Hepatocyte (in vitro differentiated cells): ENCODE measurements around the gene MAP4. TPM values are rescaled to one million over a fixed set of nuclear protein-coding genes. Genes with fewer than 3 reads are reported as not detected.

Experiments
- DNase-seq: peaks from one replicate; pipeline ENCODE4 v3.0.0-alpha.2; 2016; ENCODE audit warnings: low spot score
- H2AFZ ChIP-seq: fragments of 200-600 bp; sonication (generic); 2 replicates; pipeline ENCODE4 v1.6.0; 2016; ENCODE audit warnings: antibody characterized with exemption, mild to moderate bottlenecking
- H3K27ac ChIP-seq: fragments of 200-600 bp; sonication (generic); 2 replicates; pipeline ENCODE4 v1.5.1; 2016; ENCODE audit warnings: mild to moderate bottlenecking
- H3K27me3 ChIP-seq: fragments of 200-600 bp; sonication (generic); 2 replicates; pipeline ENCODE4 v1.6.1; 2016
- H3K36me3 ChIP-seq: fragments of 200-600 bp; sonication (generic); replicated peaks from 2 replicates; pipeline ENCODE4 v1.5.1; 2016; ENCODE audit warnings: low read depth; ENCODE audit not compliant: insufficient read depth
- H3K4me1 ChIP-seq: fragments of 200-600 bp; sonication (generic); 2 replicates; pipeline ENCODE4 v1.5.1; 2016; ENCODE audit warnings: mild to moderate bottlenecking, moderate library complexity; ENCODE audit not compliant: insufficient read depth
- H3K4me2 ChIP-seq: fragments of 200-600 bp; sonication (generic); 2 replicates; pipeline ENCODE4 v1.6.0; 2016
- H3K4me3 ChIP-seq: fragments of 200-600 bp; sonication (generic); 2 replicates; pipeline ENCODE4 v1.5.1; 2016; ENCODE audit warnings: mild to moderate bottlenecking
- H3K79me2 ChIP-seq: fragments of 200-600 bp; sonication (generic); 2 replicates; pipeline ENCODE4 v1.6.0; 2017; ENCODE audit warnings: mild to moderate bottlenecking
- H3K9me2 ChIP-seq: fragments of 200-600 bp; sonication (generic); replicated peaks from 2 replicates; pipeline ENCODE4 v1.6.0; 2017; ENCODE audit warnings: mild to moderate bottlenecking; ENCODE audit not compliant: insufficient read depth
- H3K9me3 ChIP-seq: fragments of 200-600 bp; sonication (generic); 2 replicates; pipeline ENCODE4 v1.5.1; 2016; ENCODE audit warnings: low read depth, mild to moderate bottlenecking
- H4K20me1 ChIP-seq: fragments of 200-600 bp; sonication (generic); 2 replicates; pipeline ENCODE4 v1.6.0; 2016; ENCODE audit warnings: mild to moderate bottlenecking; ENCODE audit not compliant: insufficient read depth, poor library complexity, severe bottlenecking
- EZH2 ChIP-seq: fragments of 200-600 bp; sonication (generic); IDR thresholded peaks from 2 replicates; pipeline ENCODE4 v1.6.1; 2016; ENCODE audit warnings: antibody characterized with exemption, mild to moderate bottlenecking, borderline replicate concordance
- EZH2phosphoT487 ChIP-seq: fragments of 200-600 bp; sonication (generic); IDR thresholded peaks from one replicate; pipeline ENCODE4 v1.6.1; 2018; ENCODE audit warnings: antibody characterized with exemption, mild to moderate bottlenecking, low read depth, moderate library complexity; ENCODE audit not compliant: unreplicated experiment, severe bottlenecking
- WGBS: methylation state at CpG from one replicate; pipeline ENCODE4 v1.1.6; 2016; ENCODE audit warnings: low lambda C conversion rate; ENCODE audit errors: missing lambda C conversion rate; 5-methylcytosine and 5-hydroxymethylcytosine counted together
- polyA plus RNA-seq: library from polyadenylated mRNA; unstranded; fragments of >200 nt; fragmentation: Nextera tagmentation; extraction: Ambion mirVana; gene quantifications from 2 replicates; pipeline ENCODE4 v1.2.1, GENCODE V29; 2016
- total RNA-seq: library from RNA; depleted of rRNA; stranded (reverse); fragments of >200 nt; gene quantifications from 2 replicates; pipeline ENCODE4 v1.2.3, GENCODE V29; 2014
- TF ChIP-seq, protein P1 (sequence below): fragments of 200-600 bp; sonication (generic); IDR thresholded peaks from 2 replicates; pipeline ENCODE4 v1.5.1; 2016; ENCODE audit warnings: antibody characterized with exemption, mild to moderate bottlenecking; ENCODE audit not compliant: poor library complexity

The MAP4 gene
- total and polyA plus RNA-seq, 2 experiments from 2014 or later, result 85.5 to 91.3 TPM

DNA sequence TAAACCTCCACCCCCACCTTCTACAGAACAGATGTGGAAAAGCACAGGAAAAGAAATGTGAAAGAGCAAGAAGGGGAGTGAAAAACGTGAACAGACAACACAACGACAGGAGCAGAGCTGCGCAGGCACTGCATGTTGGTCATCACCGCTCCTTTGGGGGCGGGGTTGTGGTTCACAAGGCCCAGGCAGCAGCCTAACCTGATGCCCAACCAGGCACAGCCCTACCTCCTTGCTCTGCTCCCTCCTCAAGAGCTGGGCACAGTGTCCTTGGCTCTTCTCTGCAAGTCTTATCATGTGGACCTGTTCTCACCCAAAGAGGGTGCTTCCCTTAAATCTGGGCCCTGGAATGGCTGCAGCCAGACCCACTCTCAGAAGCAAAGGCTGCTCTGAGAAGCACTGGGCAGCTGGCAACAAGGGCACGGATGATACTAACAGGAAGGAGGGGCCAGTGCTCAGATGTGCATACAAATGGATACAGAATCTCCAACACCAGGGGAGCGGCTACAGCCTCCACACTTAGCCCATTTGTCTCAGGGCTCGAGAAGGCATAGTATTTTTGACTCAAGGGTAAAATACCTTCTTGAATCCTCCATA is 148.7 kb downstream of the MAP4 start:
- TF ChIP-seq, protein P1, sequence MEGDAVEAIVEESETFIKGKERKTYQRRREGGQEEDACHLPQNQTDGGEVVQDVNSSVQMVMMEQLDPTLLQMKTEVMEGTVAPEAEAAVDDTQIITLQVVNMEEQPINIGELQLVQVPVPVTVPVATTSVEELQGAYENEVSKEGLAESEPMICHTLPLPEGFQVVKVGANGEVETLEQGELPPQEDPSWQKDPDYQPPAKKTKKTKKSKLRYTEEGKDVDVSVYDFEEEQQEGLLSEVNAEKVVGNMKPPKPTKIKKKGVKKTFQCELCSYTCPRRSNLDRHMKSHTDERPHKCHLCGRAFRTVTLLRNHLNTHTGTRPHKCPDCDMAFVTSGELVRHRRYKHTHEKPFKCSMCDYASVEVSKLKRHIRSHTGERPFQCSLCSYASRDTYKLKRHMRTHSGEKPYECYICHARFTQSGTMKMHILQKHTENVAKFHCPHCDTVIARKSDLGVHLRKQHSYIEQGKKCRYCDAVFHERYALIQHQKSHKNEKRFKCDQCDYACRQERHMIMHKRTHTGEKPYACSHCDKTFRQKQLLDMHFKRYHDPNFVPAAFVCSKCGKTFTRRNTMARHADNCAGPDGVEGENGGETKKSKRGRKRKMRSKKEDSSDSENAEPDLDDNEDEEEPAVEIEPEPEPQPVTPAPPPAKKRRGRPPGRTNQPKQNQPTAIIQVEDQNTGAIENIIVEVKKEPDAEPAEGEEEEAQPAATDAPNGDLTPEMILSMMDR, result no peak
- no peak for TF ChIP-seq EZH2
- no peak for TF ChIP-seq EZH2phosphoT487
- H3K4me3 ChIP-seq, result no peak overlapping the region
- no peaks in the 10 kb centered on the region for H3K27me3 ChIP-seq
- no peaks in the 10 kb centered on the region for H3K9me2 ChIP-seq
- H3K9me3 ChIP-seq, result no peaks in the 10 kb centered on the region
- no peaks in the 10 kb centered on the region for H4K20me1 ChIP-seq
- H3K79me2 ChIP-seq, result no peaks in the 10 kb centered on the region
- WGBS, result 94% methylated on average over 8 of the region's 8 CpGs
- no peak for DNase-seq
- peaks cover 7% of the 10 kb centered on the region for H3K4me1 ChIP-seq
- H3K27ac ChIP-seq, result no peak overlapping the region
- H2AFZ ChIP-seq, result no peak overlapping the region
- no peaks in the 10 kb centered on the region for H3K36me3 ChIP-seq
- no peak overlapping the region for H3K4me2 ChIP-seq

DNA sequence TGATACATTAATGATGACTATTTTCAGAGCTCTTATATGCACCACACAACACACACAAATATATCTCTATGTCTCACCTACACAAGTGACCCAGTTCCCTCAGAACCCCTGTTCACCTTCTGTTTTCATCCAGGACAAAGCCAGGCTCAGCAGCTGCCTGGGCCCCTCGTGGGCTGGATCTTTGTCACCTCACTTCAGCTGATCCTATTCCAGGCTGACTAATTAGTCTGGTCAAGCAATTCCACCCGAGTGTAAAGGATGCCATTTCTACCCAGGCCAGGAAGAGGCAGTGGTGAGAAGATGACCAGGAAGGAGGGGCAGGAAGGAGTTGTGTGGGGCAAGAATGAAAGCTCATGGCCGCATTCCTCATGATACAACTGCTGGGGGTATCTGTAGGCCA is 151.0 kb downstream of the MAP4 start:
- H3K79me2 ChIP-seq, result no peaks in the 10 kb centered on the region

DNA sequence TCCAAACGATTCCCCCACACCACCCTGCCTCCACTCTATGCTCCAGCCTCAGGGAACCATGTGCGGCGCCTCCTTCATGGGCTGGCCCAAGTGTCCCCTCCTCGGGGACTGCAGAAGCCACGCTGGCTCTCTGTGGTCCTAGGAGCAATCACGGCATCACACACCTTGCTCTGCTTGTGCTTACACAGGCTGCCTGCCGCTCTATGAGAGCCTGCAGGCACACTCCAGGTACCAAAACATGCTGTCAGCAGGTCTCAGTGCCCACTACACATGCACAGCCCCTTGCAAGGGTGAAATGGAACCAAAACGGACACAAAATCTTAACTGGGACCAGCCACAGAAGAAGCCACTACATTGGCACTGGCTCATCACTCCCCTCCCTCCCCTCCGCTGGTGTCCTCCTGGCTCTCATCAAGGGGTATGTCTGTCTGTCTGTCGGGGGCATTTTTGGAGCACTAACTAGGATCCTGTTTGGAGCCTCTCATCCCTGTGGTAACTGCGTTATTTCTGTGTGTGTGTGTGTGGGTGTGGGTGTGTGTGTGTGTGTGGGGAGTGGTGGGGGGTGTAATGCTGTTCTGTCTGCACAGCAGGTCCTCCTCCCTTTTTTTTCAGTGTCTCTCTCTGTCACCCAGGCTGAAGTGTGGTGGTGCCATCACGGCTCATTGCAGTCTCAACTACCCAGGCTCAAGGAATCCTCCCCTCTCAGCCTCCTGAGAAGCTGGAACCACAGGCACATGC is 152.7 kb downstream of the MAP4 start:
- Histone ChIP-seq H3K9me2 (no peaks in the 10 kb centered on the region), H3K36me3 (no peaks in the 10 kb centered on the region), H3K4me3 (no peak overlapping the region), H4K20me1 (no peaks in the 10 kb centered on the region), H3K9me3 (no peaks in the 10 kb centered on the region), H2AFZ (no peak overlapping the region), H3K4me1 (no peaks in the 10 kb centered on the region), H3K4me2 (no peak overlapping the region), H3K79me2 (no peaks in the 10 kb centered on the region), H3K27ac (no peak overlapping the region), H3K27me3 (no peaks in the 10 kb centered on the region)
- 89% methylated on average over 12 of the region's 12 CpGs for WGBS
- DNase-seq, result no peak
- TF ChIP-seq, protein P1, result no peak
- TF ChIP-seq EZH2phosphoT487, result no peak
- TF ChIP-seq EZH2, result no peak

More for the DNA sequence above, 151.0 kb downstream of the MAP4 start:
- Histone ChIP-seq H3K4me1 (no peaks in the 10 kb centered on the region), H3K4me2 (no peak overlapping the region), H3K9me3 (no peaks in the 10 kb centered on the region), H2AFZ (no peak overlapping the region), H4K20me1 (no peaks in the 10 kb centered on the region), H3K36me3 (no peaks in the 10 kb centered on the region), H3K4me3 (no peak overlapping the region), H3K27me3 (no peaks in the 10 kb centered on the region), H3K9me2 (no peaks in the 10 kb centered on the region), H3K27ac (no peak overlapping the region)
- WGBS, result 74% methylated on average over 3 of the region's 3 CpGs
- no peak for TF ChIP-seq EZH2phosphoT487
- TF ChIP-seq EZH2, result no peak
- TF ChIP-seq, protein P1, result no peak
- DNase-seq, result no peak
